ENCODE results near the gene BOLA3.
A peak's percentile ranks its signal among the peaks of the same experiment; 100 is the strongest.
"Not testable (repeated sequence)": the region's sequence is repeated elsewhere in the genome, so short reads cannot be mapped to it uniquely, and the experiment has no call there.

BOLA3 gene

DNA sequence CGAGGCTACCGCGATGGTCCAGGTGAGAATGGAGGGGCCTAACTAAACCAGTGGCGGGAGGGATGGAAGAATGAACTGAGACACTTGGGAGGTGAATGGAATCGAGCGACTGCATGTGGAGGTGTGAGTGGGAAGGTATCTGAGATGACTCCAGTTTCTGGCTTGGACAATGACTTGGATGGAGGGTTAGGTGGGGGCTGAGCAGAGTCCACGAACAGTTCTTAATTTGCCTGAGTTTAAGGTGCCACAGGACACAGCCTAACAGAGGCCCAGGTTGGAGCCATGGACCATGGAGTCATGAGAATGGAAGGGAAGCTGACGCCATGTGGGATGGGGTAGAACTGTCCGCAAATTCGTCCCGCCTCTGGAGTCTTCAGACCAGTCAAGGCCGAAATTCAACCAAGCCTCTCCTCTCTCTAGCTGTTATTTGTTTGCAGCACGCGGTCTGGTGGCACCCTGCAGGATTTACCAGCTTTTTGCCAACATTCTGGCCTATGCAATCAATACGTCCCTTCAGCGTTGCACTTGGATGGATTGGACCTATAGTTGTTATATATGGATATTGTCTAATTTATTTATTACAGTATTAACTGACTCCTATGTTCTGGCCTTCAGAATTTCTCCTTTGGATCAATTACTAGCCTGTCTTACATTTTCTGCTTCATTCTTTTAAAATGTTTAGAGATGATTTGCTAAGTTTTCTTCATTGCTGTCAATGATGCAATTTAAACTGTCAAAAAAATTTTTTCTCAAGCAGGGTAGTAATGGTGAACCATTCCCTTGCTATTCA, 940 bp upstream of the BOLA3 start:
- no peak for DNase-seq

DNA sequence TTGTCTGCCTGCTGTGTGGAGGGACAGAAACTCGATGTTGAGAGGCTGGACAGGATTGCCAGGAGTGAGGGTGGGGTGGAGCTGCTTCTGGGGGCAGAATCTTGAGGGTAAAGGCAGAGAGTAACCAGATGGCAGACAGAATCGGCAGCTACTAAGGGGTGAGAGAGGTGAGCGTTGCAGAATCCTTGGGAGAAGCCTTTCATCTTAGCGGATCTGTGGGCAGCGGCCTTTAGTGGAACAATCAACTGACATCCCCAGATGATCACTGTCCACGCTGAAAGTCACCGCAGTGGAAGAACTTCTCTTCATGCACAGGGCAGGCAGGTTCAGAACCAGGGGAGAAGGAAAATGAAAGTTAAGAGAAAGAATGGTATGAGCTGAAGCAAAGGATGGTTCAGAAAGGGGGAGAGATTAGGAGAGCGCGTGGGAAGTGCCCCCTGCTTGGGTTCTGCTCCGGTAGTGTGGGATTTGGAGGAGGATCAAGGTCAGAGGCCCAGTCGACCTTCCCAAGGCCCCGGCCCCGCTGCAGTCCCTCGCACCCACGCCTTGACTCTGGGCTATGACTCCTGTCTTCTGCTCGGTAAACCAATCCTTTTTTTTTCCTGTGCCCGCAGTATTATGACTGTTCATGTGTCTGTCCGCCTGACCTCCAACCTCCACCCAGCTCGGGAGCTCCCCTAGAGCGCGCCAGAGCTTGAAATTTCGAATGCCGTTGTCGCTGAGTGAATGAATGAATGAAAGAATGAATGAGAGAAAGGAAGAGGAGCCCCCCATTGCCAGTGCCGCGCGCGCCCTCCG, 584 bp downstream of the BOLA3 start:
- DNase-seq, result no peak

DNA sequence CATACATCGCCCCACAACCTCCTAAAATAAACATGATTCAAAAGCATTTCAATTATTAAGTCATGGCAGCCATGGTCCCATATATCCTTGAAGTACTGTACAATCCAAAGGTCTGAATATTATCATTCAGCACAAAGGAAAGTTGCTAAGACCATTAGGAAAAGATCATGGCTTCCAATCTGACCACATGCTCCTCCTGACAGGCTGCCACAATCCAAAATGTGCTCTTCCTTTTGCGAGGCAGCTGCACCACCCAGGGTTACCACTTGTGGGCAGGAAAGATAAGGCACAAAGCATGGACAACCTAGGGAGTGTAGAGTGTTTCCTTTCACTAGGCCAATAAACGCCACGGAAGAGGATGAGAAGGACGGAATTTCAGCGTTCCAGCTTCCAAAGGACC, 5.4 kb downstream of the BOLA3 start:
- no peak for DNase-seq

GRCh38 chr2:74138600-74139323, 8.9 kb downstream of the BOLA3 start:
- DNase-seq, result no peak

GRCh38 chr2:74137651-74138599, 9.8 kb downstream of the BOLA3 start:
- no peak for DNase-seq

GRCh38 chr2:74131901-74132300, 15.8 kb downstream of the BOLA3 start:
- DNase-seq, result no peak

GRCh38 chr2:74130211-74130995, 17.3 kb downstream of the BOLA3 start:
- no peak for DNase-seq

DNA sequence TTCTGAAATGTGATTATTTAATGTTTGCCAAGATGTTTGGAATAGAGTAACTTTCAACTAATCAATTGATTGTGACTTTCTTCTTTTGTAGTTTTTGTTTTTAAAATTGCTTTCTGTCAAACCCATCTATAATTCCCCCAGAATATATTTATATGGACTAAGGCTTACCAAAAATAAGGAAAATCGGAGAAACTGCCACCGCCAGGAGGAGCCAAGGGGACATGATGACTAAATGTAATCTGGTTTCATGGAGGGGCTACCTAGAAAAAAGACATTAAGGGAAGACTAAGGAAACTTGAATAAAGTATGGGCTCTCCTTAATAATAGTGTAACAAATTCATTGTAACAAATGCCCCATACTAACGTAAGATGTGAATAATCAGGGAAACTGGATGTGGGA, 19.5 kb downstream of the BOLA3 start:
- no peak for DNase-seq

DNA sequence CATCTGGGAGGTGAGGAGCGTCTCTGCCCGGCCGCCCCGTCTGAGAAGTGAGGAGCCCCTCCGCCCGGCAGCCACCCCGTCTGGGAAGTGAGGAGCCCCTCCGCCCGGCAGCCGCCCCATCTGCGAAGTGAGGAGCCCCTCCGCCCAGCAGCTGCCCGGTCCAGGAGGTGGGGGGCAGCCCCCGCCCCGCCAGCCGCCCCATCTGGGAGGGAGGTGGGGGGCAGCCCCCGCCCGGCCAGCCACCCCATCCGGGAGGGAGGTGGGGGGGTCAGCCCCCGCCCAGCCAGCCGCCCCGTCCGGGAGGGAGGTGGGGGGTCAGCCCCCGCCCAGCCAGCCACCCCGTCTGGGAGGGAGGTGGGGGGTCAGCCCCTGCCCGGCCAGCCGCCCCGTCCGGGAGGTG, 23.8 kb downstream of the BOLA3 start:
- DNase-seq, result not testable (repeated sequence)

GRCh38 chr2:74121846-74122245, 25.9 kb downstream of the BOLA3 start:
- DNase-seq, result not testable (repeated sequence)

GRCh38 chr2:74119912-74120825, 27.5 kb downstream of the BOLA3 start:
- DNase-seq, result peak; percentile 10

DNA sequence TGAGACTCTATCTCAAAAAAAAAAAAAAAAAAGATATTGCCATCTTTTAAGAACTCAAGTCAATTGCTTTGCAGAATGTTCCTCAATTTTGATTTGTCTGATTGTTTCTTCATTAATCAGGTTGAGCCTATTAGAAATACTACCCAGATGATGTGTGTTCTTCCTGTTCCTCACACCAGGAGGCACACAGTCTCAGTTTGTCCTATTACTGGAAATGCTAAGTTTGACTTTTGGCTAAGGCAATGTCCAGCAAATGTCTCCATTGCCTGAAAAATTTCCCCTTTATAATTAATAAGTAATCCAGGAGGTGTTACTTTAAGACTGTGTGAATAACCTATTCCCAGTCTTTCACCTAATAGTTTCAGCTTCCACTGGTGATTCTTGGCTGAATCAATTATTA, 28.4 kb downstream of the BOLA3 start:
- no peak for DNase-seq

DNA sequence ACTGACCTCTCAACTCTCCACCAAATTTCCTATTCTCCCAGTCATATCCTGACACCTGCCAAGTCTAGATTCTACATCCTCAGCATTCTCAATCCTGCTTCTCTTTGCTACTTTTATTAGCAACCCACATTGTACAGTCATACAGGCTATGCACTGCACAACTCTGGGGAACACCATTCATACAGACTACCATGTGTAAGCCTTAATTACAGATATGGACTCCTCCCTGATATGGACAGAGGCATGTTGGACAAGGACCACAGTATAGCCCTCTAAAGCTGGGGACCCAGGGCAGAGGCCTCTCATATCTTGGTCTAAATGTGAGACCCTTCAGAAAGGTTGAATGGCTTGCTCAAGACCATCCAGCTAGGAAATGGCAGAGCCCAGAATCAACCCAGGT, 36.3 kb downstream of the BOLA3 start:
- DNase-seq, result no peak

- no peak for DNase-seq
Measured at GRCh38 chr2:74110537-74110936, 37.2 kb downstream of the BOLA3 start.

- no peak for DNase-seq
Measured at GRCh38 chr2:74109551-74109950, 38.2 kb downstream of the BOLA3 start.

GRCh38 chr2:74107071-74107470, 40.6 kb downstream of the BOLA3 start:
- DNase-seq, result no peak

GRCh38 chr2:74105413-74105812, 42.3 kb downstream of the BOLA3 start:
- DNase-seq, result no peak

DNA sequence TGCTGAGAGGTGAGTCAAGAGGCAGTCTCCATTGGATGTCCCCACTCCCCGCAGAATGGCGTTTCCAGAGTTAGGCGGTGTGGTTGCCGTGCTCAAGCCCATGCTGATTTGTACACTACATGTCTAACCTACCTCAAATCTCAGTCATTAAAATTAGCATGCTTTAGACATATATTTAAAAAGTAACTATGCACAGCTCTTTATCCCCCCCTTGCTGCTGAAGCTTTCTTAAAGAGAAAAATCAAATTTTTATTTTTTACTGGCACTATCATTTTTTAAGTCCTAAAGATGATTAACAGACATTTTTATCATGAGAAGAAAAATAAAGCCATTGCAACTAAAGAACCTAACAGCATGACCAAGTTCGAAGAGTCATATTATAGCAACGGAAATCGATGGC, 42.9 kb downstream of the BOLA3 start:
- no peak for DNase-seq

DNA sequence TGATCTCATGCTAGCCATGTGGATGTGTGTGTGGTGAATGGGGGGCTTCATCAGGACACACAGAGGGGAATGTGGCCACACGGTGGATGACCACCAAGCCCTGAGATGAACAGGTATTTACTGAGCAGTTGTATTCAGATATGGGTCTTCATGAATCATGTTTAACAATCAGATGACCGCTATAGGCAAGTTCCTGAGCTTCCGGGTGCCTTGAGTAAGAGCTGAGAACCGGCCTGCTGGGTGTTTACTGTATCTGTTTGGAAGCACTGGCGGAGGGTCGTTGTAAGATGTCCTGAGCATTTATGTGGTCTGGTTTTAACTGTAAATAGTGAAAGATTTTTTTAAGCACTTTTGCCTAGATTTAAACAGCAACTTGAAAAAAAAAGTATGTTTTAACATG, 43.9 kb downstream of the BOLA3 start:
- no peak for DNase-seq

DNA sequence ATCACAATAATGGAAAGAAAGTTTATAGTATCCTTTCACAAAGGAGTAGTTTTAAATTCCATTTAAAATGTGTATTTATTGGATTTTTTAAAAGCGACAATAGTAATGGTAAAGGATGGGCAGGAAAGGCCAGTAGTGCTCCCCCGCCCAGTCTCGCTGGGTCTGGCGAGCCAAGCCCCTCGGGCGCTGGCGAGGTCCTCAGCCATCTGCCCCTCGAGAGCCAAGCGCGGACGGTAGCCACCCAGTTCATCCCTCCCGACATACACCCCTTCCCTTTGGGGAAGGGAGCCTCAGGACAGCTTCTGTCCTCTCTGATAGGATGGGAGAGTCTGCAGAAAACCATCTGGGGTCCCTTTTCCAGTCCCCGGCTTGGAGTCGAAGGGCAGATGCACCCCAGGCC, 45.2 kb downstream of the BOLA3 start:
- DNase-seq, result no peak

All from amniotic stem cell (primary cell).